Kidney (tissue), 14 donors: ENCODE data around the gene AKAP8. TPM values are rescaled to one million over a fixed set of nuclear protein-coding genes. Genes with fewer than 3 reads are reported as not detected.

Experiments used
- DNase-seq, 5 donors: peaks; one replicate each; pipeline ENCODE4 v3.0.0-alpha.2; 2013 to 2020
- FAIRE-seq: peaks from 2 replicates; lab custom pipeline; 2012; peaks lifted over from hg19 to GRCh38; lab: Jason Lieb, UNC
- H3K27ac ChIP-seq, 2 donors: one replicate each; pipeline ENCODE4 v1.7.0; 2013; ENCODE audit warnings: low read depth in 2 of 2, low read length in 2 of 2, inconsistent platforms in 1 of 2
- H3K27me3 ChIP-seq: one replicate; pipeline ENCODE4 v1.7.1; 2013; ENCODE audit warnings: low read length, inconsistent platforms; ENCODE audit not compliant: control insufficient read depth, insufficient read depth
- H3K36me3 ChIP-seq, 3 donors: one replicate each; pipeline versions ENCODE4 v1.7.0 to v1.7.1; 2013; ENCODE audit warnings: low read length in 3 of 3, control low read depth in 1 of 3, inconsistent platforms in 1 of 3; ENCODE audit not compliant: insufficient read depth in 3 of 3, control insufficient read depth in 2 of 3
- H3K4me1 ChIP-seq, 3 donors: one replicate each; pipeline versions ENCODE4 v1.7.0 to v1.7.1; 2013; ENCODE audit warnings: low read length in 3 of 3, inconsistent platforms in 1 of 3, low read depth in 1 of 3; ENCODE audit not compliant: control insufficient read depth in 2 of 3, insufficient read depth in 2 of 3
- H3K4me3 ChIP-seq, 3 donors: one replicate each; pipeline versions ENCODE4 v1.7.0 to v1.8.1; 2013; ENCODE audit warnings: low read length in 3 of 3, control low read depth in 1 of 3, inconsistent platforms in 1 of 3
- H3K9ac ChIP-seq, 3 donors: one replicate each; pipeline versions ENCODE4 v1.7.0 to v1.7.1; 2013; ENCODE audit warnings: low read length in 3 of 3, control low read depth in 1 of 3, inconsistent platforms in 1 of 3
- H3K9me3 ChIP-seq, 3 donors: one replicate each; pipeline versions ENCODE4 v1.7.0 to v1.7.1; 2013; ENCODE audit warnings: low read length in 3 of 3, control low read depth in 1 of 3, inconsistent platforms in 1 of 3; ENCODE audit not compliant: control insufficient read depth in 2 of 3, insufficient read depth in 1 of 3
- intact Hi-C: fragments of 100-400 bp; cut with DNase I; formaldehyde crosslinking; loops from one replicate; pipeline ENCODE4 v1.11.1; 2022
- polyA plus RNA-seq: library from polyadenylated mRNA; stranded (reverse); fragments of 350-450 nt; fragmentation: Illumina TruSeq; extraction: RNeasy Lipid Tissue Mini Kit (QIAGEN cat#74804); gene quantifications from one replicate; pipeline ENCODE4 v1.2.3, GENCODE V29; 2014; ENCODE audit warnings: low read depth, low replicate concordance; ENCODE audit not compliant: insufficient read depth
- total RNA-seq: library from RNA; stranded (reverse); fragmentation: NEBNext Ultra II Directional; extraction: Animal tissue kit (Norgen Biotek cat#: 25700); gene quantifications from one replicate; pipeline ENCODE4 v1.2.1, GENCODE V29; 2021
- TF ChIP-seq, protein P1 (sequence below): IDR thresholded peaks from 3 replicates; pipeline ENCODE4 v1.5.1; 2012; ENCODE audit warnings: mild to moderate bottlenecking, moderate library complexity, borderline replicate concordance; ENCODE audit not compliant: insufficient read depth; ENCODE audit errors: extremely low read depth
- donor health status: control.
- donor health status: control.
- donor health status: control.
- donor health status: control.
- donor health status: control.
- donor health status: DM: yes; HTN: yes; CAD: no.
- donor health status: Normal renal cell carcinoma (clear cell type).

AKAP8 gene
- total and polyA plus RNA-seq, 2 donors from 2014 or later, result 11.5 to 60.2 TPM

DNA sequence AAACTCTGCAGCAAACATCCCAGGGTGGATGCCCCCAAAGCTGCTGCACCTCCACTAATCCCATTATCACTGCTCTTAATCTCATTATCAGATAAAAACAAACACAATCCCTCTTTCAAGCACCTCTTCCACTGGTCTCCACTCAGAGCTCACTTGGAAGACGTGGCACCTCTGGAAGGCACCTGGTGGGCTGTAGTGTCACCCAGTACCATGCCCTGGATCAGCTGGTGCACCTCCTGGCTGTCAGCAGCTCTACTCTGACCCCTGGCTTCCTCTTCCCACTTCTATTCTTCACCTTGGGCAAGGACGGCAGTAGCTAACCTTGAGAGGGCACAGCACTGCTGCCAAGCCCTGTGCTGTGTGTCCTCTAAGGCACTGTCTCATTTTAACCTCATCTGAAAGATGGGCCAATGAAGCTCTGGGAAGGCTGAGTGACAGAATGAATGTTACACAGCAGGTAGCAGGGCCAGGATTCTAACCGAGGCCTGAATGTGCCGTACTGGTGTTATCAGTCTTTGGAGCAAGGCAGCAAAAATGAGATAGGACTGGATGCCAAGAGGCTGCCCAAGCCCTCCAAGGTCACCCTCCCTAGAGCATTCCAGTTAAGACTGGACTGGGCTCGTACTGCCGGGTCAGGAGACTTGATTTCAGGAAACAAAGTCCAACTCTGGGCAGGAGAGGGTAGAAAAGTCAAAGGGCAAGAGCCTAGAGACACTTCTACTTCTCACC, 54.6 kb downstream of the AKAP8 start:
- no peaks in the 10 kb centered on the region for H3K9me3 ChIP-seq
- H3K36me3 ChIP-seq, result no peaks in the 10 kb centered on the region
- FAIRE-seq, result no peak
- DNase-seq, result peak in 1 of 5 donors; percentile 27
- H3K4me1 ChIP-seq, result peaks cover 4 to 51% (median 48%) of the 10 kb centered on the region in 3 donors
- TF ChIP-seq, protein P1, sequence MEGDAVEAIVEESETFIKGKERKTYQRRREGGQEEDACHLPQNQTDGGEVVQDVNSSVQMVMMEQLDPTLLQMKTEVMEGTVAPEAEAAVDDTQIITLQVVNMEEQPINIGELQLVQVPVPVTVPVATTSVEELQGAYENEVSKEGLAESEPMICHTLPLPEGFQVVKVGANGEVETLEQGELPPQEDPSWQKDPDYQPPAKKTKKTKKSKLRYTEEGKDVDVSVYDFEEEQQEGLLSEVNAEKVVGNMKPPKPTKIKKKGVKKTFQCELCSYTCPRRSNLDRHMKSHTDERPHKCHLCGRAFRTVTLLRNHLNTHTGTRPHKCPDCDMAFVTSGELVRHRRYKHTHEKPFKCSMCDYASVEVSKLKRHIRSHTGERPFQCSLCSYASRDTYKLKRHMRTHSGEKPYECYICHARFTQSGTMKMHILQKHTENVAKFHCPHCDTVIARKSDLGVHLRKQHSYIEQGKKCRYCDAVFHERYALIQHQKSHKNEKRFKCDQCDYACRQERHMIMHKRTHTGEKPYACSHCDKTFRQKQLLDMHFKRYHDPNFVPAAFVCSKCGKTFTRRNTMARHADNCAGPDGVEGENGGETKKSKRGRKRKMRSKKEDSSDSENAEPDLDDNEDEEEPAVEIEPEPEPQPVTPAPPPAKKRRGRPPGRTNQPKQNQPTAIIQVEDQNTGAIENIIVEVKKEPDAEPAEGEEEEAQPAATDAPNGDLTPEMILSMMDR, result no peak
- no peaks in the 10 kb centered on the region for H3K27me3 ChIP-seq
- H3K27ac ChIP-seq, result peak overlapping the region; percentile 70 to 91
- H3K4me3 ChIP-seq, result peak overlapping the region in 2 of 3 donors; percentile 5 to 13
- intact Hi-C loops, result no loop called here
- H3K9ac ChIP-seq, result peak overlapping the region in 1 of 3 donors; percentile 7

DNA sequence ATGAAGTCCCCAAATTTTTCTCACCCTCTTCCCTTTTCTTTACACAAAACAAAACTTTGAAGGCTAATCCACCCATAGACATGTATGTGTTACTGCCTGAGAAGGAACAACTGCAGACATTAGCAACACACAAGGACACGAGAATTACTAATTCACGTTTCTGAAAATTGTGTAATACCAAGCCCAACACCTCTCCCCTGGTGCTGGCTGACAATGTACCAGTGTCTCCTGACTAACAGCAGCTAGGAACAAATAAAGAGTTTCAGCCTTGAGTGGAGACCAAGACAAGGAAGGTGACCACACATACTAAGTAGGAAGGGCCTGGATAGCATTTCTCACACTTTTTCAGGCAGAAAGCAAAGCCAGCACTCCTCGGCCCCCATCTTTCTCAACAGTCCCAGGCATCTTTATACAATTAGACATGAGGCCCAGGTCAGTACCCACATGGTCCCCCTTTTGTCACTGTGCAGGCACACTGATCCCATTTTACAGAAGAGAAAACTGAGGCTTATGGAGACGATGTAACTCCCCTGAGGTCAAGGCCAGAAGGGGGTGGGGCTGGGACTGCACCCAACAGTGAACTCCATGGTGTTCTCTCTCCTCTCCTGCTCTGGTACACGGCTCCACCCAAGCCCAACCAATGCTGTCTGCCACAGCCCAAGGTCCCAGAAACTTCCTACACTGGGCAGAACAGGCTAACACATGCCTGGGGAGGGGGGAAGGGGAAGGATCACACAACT, 55.9 kb downstream of the AKAP8 start:
- Histone ChIP-seq H3K9ac (peak overlapping the region in 1 of 3 donors; percentile 43), H3K27me3 (no peaks in the 10 kb centered on the region), H3K4me1 (peaks cover 4 to 55% (median 47%) of the 10 kb centered on the region in 3 donors), H3K36me3 (no peaks in the 10 kb centered on the region), H3K27ac (peak overlapping the region; percentile 70 to 91), H3K4me3 (no peak overlapping the region), H3K9me3 (no peaks in the 10 kb centered on the region)
- TF ChIP-seq, protein P1, result no peak
- intact Hi-C loops, result no loop called here
- FAIRE-seq, result no peak
- peak in 1 of 5 donors; percentile 82 for DNase-seq

DNA sequence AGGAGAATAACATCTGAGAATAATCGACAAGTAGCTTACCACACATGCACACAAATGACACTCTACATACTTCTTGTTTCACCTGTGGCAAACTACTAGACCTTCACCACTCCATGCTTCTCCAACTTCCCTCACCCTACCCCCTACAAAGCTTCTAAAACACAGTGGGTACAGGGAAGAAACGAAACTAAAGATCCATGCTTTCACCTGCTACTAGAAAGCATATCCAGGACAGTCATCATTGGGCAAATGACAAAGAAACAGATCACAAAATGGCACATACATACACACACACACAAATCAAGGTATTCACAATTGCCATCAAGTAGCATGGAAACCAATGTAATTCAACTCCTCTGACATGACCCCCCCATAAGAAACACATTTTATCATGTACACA, 57.8 kb downstream of the AKAP8 start:
- FAIRE-seq, result no peak
- H3K27ac ChIP-seq, result peak overlapping the region; percentile 0

More for the DNA sequence above, 57.8 kb downstream of the AKAP8 start:
- Histone ChIP-seq H3K9me3 (no peaks in the 10 kb centered on the region), H3K36me3 (no peaks in the 10 kb centered on the region), H3K27me3 (no peaks in the 10 kb centered on the region), H3K4me3 (peak overlapping the region in 1 of 3 donors; percentile 15), H3K4me1 (peaks cover 4 to 60% (median 57%) of the 10 kb centered on the region in 3 donors), H3K9ac (no peak overlapping the region)
- DNase-seq, result no peak
- TF ChIP-seq, protein P1, result no peak
- intact Hi-C loops, result no loop called here
